IPS-NIHi7 (cell line): ENCODE measurements around the gene TICAM1.
A peak's percentile ranks its signal among the peaks of the same experiment; 100 is the strongest.

ENCODE experiments used
- DNase-seq: peaks from one replicate; pipeline ENCODE4 v3.0.0; 2012; ENCODE audit warnings: mixed read lengths; ENCODE audit errors: extremely low spot score

Gene TICAM1

DNA sequence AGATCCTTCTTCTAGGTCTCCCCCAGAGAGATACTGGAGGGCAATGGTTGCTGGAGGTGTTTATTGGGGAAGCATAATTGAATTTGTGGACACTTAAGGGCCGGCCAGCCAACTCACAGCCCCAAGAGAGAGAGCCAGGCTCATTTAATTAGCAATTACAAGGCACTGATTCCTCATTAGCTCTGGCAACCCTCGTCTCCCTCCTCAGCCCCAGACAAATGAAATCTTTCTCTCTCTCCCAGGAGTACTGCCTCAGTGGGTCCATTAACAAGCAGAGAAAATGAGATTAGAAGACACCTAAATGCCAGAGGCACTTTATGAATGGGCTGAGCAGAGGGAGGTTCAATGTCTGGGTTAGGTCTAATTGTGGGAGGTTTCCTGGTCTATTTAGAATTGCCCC, 58.9 kb downstream of the TICAM1 start:
- no peak for DNase-seq

- peak; percentile 96 for DNase-seq
These were observed 62.4 kb downstream of the TICAM1 start for GRCh38 chr19:4768934-4769777.
